AML-193 (cell line): ENCODE measurements around the gene NUP93.

Experiments
- DNase-seq, 2 experiments: peaks; one replicate each; lab custom pipeline; 2025; lab: John Stamatoyannopoulos, UW

The NUP93 gene

GRCh38 chr16:56729735-56730662 lies at the start of gene NUP93:
TSS of gene NUP93 (plus strand) at chr16:56730129. CDS start at chr16:56748248, 18,119 bp downstream.
- DNase-seq, result peak; percentile 85 to 91

GRCh38 chr16:56681939-56682702 lies 47.8 kb upstream of the NUP93 start, which contains the start of gene MT1X:
TSS of gene MT1X (plus strand) at chr16:56682470. CDS start at chr16:56682541, 71 bp downstream.
- DNase-seq, result peak; percentile 84 to 85

- DNase-seq, result peak in 1 of 2 experiments; percentile 12
Observed at GRCh38 chr16:56682703-56683397, 47.1 kb upstream of the NUP93 start.

DNA sequence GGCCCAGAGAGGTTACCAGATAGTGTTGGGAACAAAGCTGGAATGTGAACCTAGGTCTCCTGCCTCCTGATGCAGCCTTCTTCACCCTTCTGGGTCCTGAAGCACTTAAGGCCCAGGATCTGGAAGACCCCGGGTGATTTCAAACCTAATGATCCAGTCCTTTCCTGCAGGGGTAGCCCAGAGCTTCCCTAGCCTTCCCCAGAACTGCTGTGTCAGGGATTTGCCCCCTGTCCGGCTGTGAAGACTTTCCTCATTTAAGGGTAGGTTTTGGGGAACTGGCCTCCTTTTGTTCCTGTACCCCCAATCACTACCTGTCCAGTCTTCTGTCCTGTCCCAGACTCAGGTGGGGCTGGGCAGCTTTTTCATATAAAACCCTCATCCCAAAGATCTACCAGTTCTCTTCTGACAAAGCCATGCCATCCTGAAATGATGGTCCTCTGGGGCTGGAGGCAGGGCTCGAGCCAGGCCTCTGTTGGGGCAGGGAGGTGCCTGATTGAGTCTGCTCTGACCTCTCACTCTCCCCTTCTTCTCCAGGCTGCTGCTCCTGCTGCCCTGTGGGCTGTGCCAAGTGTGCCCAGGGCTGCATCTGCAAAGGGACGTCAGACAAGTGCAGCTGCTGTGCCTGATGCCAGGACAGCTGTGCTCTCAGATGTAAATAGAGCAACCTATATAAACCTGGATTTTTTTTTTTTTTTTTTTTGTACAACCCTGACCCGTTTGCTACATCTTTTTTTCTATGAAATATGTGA lies 46.3 kb upstream of the NUP93 start:
- DNase-seq, result no peak

- DNase-seq, result no peak
Observed at GRCh38 chr16:56684256-56684925, 45.5 kb upstream of the NUP93 start.

DNA sequence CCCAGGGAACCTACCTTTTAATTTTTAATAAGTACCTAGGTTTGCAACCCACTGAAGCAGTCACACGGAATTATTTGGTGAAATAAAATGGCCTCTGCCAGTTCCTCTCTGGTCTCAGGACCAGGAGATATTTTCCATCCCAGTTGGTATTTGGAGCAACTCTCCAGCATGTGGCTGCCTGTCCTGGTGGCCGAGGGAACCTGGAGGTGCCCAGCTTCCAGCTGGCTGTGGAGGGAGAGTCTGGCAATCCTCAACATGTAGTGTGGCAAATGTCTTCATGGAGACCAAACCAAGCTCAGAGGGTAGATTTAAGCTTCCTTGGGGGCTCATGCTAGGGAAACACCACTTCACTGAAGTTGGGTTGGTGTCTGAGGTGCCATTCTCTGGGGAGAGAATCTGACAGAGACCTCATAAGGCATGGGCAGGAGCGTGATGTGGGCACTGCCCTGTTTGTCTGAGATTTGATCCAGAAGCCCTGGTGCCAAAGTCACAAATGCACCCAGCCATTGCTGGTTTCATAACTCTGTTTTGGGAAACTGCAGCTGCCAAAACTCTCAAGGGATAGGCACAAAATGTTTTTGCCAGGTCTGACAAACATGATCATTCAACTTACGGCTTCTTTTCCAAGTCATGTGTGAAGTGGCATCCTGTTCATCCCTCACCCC lies 44.9 kb upstream of the NUP93 start:
- no peak for DNase-seq

- no peak for DNase-seq
Observed at GRCh38 chr16:56686758-56687157, 43.2 kb upstream of the NUP93 start.

DNA sequence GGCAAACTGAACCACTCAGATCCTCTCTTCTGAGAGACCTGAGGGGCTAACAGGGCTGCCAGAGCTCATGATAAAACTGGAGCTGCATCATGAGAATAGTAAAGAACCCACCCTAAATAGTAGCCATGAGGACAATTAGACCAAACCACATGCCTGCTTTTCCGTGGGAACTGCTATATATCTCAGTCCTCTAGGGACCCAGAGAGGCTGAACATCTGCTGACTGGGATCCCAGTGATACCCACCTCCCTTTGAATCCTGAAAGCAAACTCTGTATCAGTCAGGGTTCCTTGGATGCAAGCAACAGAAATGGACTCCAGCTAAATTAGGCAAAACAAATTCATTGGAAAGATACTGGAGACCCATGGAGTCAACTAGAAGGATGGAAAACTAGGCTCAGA lies 41.2 kb upstream of the NUP93 start:
- no peak for DNase-seq

DNA sequence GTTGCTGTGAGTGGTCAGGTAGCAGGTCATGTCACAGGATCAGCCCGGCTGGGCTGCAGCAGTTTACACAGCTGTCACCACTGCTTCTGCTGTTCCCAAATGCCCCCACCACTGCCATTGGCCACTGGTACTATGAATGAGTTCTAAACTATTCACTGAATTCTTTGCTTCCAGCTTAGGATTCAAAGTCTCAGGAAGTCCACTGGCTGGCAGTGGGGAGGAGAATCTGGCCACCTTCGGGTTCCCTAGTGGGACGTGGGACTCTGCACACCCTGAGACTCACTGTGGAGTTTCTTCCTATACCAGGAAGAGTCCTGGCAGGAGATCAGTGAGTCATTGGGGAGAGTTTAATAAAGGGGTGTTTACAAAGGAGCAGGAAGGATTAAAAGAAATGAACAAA lies 40.8 kb upstream of the NUP93 start:
- DNase-seq, result no peak

- no peak for DNase-seq
Observed at GRCh38 chr16:56690420-56691122, 39.4 kb upstream of the NUP93 start.

DNA sequence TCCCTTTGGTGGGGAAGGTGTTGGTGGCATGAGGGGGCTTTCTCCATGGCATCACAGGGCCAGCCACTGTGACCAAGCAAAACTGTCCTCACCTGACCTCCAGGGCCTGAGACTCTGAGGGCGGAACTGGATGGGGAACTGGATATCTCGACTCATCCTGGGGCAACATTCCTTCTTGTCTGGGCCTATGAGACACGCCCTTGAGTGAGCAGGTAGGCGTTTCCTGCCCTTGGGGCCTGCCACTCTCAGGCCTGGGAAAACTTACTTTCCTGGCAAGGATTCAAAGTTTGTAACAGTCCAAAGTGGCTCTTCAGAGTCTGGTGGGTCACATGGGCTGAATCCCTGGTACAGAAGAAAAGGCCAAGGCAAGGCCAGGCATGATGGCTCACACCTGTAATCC lies 38.0 kb upstream of the NUP93 start:
- no peak for DNase-seq

GRCh38 chr16:56695246-56695645 lies 34.7 kb upstream of the NUP93 start:
- DNase-seq, result no peak

DNA sequence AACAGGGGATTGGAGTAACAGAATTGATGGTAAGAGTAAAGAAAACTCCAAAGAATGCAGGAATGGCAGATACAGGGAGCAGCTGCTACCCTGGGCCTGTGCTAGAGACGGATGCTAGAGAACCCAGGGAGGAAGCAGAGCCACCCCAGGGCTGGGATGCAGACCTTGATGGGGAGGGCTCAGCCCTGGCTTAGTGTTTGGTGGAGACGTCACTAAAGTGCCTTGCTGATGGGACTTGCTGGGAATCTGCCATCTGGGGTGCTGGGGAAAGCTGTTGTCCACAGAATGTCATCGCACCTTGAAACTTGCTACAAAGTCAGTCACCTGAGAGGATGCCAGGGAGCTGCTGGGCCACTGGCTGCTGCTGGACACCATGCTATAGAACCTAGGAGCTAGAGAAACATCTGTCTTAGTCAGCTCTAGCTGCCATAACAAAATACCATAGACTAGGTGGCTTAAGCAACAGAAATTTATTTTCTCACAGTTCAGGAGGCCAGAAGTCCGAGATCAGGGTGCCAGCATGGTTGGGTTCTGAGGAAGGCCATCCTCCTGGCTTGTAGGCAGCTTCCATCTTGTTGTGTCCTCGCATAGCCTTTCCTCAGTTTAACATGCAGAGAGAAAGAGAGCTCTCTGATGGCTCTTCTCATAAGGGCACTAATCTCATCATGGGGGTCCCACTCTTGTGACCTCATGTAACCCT lies 32.3 kb upstream of the NUP93 start:
- DNase-seq, result no peak

DNA sequence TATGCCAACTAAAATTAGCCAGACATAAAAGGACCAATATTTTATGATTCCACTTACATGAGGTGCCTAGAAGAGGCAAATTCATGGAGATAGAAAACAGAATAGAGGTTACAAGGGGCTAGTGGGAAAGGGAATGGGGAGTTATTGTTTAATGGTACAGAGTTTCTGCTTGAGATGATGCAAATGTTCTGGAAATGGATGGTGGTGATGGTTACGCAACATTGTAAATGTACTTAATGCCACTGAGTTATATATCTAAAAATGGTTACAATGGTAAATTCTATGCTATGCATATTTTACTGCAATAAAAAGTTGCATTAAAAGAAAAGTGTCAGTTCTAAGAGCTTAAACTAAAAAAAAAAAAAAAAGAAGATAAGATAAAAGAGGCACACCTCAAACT lies 29.7 kb upstream of the NUP93 start:
- DNase-seq, result no peak

DNA sequence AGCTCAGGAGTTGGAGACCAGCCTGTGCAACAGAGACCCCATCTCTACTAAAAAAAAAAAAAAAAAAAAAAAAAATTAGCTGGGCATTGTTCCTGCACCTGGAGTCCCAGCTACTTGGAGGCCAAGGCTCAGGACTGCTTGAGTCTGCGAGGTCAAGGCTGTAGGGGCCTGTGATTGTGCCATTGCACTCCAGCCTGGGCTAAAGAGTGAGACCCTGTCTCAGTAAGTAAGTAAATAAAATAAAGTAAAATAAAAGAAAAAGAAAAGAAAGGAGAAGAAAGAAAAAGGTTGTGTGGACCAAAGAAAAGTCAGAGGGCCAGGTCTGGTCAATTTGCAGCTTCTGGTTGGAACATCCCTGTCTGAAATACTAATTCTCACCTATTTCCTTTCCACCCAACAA lies 29.3 kb upstream of the NUP93 start:
- DNase-seq, result no peak

DNA sequence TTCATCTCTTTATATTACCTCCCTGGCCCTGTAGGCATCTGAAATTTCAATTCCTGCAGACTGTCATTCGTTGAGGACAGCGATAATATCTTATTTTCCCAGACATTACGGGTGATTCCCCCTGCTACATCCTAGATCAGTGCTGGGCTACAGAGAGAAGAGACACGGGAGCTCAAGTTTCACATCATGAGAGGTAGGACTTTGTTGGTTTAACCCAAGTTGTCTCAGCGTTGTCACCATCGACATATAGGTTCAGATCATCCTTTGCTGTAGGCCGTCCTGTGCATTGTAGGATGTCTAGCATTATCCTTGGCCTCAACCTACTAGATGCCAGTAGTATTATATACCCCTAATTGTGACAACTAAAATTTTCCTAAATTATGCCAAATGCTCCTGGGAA lies 28.4 kb upstream of the NUP93 start:
- no peak for DNase-seq

- no peak for DNase-seq
Observed at GRCh38 chr16:56702836-56703235, 27.1 kb upstream of the NUP93 start.

- DNase-seq, result no peak
Observed at GRCh38 chr16:56708525-56709442, 21.1 kb upstream of the NUP93 start.
